NCI-H1092 treated with DMSO at 0.1 percent for 48 hours (cell line): ENCODE measurements around the gene NAIP.
"Not testable (repeated sequence)": the region's sequence is repeated elsewhere in the genome, so short reads cannot be mapped to it uniquely, and the experiment has no call there.

Source experiments
- DNase-seq: peaks from one replicate; lab custom pipeline; 2025; lab: John Stamatoyannopoulos, UW

NAIP gene

DNA sequence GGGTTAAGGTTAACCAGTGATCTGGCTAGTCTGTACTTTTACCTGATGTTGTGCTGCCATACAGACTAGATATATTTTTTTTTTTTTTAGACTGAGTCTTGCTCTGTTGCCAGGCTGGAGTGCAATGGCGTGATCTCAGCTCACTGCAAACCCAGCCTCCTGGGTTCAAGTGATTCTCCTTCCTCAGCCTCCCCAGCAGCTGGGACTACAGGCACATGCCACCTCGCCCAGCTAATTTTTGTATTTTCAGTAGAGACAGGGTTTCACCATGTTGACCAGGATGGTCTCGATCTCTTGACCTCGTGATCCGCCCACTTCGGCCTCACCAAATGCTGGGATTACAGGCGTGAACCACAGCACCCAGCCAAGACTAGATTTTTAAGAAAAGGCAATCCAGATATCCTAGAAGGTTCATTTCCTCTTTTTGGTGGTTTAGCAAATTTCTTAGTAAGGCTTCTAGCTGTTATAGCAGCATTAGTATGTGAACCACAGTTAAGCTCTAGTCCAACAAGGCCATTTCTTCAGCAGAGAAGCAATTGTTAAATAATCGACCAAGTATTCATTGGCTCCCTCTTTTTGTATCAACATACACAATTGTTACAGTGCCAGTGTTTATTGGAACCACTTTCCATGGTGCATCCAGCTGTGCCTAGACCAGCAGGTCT lies at the start of gene NAIP:
Gene NAIP, minus strand, starts transcription at position 51 of the 665 bp plus-strand sequence. CDS start 12,424 bp downstream, outside the sequence.
- DNase-seq = not testable (repeated sequence)

- DNase-seq = not testable (repeated sequence)
Measured at GRCh38 chr5:71067262-71067928, 42.3 kb upstream of the NAIP start, which contains the start of gene GTF2H2. Gene GTF2H2 (minus strand): TSS chr5:71067676. CDS start chr5:71062763, 4,913 bp downstream.

DNA sequence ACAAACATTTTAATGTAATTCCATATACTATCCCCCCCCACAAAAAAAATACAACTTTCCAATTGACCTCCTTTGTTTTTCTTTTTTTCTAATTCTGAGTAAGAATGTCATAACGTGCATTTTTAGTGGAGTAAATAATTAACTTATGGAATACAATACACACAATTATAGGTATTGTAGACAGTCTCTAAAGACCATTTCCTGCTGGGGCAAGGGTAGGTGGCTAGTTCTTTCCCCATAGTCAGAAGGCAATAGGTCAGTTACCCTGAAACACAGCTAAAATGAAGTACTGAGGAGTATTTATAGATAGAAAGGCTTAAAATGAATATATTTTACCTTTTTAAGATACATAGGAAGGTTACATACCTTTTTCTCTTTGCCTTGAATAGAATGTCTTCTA lies 36.2 kb upstream of the NAIP start:
- not testable (repeated sequence) for DNase-seq

GRCh38 chr5:71059426-71059825 lies 34.3 kb upstream of the NAIP start:
- not testable (repeated sequence) for DNase-seq

GRCh38 chr5:71044808-71045207 lies 19.7 kb upstream of the NAIP start:
- not testable (repeated sequence) for DNase-seq

- not testable (repeated sequence) for DNase-seq
Measured at GRCh38 chr5:71044128-71044527, 19.0 kb upstream of the NAIP start.

DNA sequence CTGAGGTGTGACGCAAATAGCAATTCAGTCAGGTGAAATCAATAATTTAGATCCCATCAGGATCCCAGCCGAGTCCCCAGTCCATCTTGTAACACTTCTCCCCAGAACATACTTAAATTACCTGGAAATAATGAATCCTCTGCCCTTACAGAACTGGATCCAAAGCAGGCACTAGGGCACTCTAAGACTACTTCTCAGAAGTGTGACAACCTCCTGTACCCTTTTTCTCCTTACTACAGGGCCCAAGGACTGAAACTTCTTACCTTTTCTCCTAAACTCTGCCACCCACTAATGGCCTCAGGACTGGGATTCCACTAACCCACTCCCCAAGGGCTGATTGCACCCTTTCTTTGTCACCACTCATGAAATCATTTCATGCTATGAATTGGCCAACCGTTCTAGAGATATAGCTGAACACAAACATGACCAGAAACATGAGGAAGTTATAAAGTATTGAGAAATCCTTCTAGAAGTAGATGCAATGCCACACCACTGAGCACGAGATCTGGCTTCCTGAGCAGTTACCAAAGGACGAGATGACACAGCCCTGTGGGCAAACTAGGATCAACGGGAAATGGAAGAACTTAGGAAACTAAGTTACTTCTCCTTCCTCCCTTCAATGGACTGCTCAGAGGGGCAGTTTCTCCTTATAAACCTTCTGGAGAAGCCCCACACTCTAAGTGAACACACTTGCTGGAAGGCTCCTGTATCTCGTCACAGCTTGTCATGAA lies 6.1 kb upstream of the NAIP start:
- not testable (repeated sequence) for DNase-seq

GRCh38 chr5:71020643-71021042 lies 4.5 kb downstream of the NAIP start:
- not testable (repeated sequence) for DNase-seq

DNA sequence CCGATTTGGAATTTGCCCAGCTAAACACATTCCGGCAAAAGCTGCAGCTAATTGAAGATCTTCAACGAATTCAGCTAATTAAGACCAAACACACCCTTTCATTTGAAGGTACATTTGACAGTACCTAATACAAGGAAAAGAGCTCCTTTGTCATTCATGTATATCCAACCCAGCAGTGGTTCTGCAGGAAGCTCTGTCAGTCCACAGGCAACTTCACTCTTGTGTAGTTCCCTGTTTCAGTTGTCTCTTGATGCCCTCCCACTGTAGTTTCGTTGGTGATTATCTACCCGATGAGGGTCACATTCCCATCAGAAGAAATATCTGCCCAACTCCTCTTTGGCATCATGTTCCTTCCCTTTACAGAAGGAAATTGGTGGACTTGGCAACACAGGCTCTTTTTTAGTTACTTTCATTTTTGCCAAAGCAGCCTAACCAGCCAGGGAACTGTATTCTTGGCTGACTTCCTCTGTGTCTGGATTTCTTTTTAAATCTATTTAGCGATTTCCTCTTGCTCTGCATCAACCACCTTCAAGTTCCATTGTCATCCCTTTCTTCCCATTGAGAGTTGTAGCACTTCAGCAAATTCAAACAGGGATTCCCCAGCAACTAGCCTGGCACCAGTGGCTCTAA lies 6.6 kb downstream of the NAIP start:
- not testable (repeated sequence) for DNase-seq

DNA sequence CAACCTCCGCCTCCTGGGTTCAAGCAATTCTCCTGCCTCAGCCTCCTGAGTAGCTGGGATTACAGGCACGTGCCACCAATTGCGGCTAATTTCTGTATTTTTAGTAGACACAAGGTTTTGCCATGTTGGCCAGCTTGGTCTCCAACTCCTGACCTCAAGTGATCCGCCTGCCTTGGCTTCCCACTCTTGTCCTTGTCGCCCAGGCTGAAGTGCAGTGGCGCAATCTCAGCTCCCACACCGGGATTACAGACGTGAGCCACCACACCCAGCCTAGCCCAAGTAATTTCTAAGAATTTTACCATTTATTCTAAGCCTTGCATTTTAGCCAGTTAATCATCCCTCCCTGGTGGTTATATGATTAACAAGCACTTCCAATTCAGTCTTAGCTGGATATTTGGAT lies 11.0 kb downstream of the NAIP start:
- DNase-seq = no peak

DNA sequence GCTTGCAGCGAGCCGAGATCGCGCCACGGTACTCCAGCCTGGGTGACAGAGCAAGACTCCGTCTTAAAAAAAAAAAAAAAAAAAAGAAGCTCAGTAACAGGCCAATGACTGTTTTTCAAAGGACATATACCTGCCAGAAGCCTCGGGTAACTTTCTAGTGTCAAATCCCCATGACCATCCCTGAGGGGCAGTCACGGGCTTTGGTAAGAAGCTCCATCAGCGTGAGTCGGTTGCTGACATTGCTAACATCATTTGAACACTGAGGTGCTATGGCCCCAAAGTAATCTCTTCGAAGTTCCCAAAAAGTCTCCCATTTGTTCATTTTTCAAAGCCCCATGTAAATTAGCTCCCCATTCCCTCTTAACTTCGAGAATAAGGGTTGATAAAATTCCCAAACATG lies 11.6 kb downstream of the NAIP start:
- no peak for DNase-seq

- no peak for DNase-seq
Measured at GRCh38 chr5:71011194-71011792, 13.8 kb downstream of the NAIP start.

GRCh38 chr5:71006983-71007382 lies 18.2 kb downstream of the NAIP start:
- DNase-seq = not testable (repeated sequence)

DNA sequence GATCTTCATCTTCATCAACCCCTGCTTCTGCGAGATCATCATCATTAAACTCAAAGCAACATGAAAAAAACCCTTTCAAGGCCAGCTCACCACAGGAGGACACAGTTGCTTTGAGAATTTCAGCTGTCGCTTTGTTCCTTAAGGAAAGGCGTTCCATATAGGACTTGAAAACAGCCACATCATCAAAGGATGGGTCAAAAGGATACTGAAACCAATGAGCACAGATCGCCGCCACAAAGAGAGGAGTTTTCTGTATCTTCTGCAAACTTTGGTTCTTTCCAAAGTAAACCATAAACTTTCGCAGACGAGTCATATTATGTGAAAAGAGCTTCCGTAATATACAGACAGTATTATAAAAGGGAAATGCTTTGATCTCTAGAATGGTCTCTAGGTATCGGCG lies 40.3 kb downstream of the NAIP start:
- not testable (repeated sequence) for DNase-seq

GRCh38 chr5:70967220-70967619 lies 57.9 kb downstream of the NAIP start:
- DNase-seq = not testable (repeated sequence)

DNA sequence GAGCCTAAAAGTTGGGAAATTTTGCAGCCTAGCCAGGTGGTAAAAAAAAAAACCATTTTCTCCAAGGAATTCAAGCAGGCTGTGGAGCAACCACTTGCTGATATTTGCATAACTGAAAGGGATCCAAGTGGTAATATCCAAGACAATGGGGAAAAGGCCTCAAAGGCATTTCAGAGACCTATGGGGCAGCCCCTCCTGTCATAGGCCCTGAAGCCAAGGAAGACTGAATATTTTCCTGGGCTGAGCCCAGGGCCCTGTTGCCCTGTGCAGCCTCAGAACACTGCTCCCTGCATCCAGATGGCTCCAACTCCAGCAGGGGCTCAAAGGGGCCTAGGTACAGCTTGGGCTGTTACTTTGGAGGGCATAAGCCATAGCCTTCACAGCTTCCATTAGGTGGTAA lies 60.6 kb downstream of the NAIP start:
- not testable (repeated sequence) for DNase-seq

DNA sequence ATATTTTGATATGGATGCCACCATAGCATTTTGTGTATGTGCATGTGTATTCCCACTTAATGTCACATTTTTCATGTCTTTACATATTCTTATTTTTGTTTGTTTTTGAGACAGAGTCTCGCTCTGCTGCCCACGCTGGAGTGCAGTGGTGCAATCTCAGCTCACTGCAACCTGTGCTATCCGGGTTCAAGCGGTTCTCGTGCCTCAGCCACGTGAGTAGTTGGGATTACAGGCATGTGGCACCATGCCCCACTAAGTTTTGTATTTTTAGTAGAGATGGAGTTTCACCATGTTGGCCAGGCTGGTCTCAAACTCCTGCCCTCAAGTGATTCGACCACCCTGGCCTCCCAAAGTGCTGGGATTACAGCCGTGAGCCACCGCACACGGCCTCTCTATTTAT lies 72.1 kb downstream of the NAIP start:
- DNase-seq = not testable (repeated sequence)

DNA sequence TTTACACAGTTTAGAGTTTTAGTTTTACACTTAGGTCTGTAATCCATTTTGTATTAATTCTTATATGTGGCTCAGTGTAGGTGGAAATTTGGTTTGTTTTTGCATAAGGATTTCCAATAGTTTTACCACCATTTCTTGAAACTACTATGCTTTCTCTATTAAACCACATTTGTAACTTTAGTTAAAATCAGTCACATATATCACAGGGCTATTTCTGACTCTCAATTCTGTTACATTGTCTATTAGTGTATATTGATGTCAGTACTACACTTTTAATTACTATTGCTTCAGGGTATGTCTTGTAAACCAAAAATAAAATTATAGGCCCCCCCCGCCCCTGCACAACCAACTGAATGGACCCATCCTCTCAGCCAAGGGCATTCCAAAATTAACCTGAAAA lies 92.6 kb downstream of the NAIP start:
- DNase-seq = not testable (repeated sequence)

DNA sequence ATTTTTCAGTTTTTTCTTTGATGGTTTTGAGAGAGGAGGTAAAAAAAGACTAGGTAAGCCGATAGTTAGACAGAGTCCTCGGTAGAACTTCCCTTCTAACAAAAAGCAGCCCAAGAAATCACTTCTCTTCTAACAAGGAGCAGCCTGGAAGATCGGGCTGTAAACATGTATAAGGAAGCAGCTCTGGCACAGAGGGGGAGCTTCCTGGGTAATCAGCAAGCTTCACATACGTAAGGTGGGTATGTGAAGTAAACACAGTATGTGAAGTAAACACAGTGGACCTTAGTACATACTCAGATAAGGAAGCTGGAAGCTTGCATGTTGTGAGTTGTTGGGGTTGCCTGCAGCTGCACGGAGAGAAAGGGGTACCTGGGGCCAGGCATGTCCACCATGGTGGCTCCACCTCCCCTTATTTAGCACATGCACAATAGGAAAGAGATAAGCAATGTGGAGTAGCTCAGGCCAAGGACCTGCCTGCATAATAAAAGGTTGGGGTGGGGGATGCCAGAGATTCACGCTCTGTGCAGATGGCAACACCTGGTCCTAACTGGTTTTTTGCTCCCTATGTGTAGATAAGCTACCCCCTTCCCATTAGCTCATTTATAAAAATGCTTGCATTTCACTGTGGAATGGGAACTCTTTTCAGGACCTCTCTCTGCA lies 93.3 kb downstream of the NAIP start:
- DNase-seq = not testable (repeated sequence)

DNA sequence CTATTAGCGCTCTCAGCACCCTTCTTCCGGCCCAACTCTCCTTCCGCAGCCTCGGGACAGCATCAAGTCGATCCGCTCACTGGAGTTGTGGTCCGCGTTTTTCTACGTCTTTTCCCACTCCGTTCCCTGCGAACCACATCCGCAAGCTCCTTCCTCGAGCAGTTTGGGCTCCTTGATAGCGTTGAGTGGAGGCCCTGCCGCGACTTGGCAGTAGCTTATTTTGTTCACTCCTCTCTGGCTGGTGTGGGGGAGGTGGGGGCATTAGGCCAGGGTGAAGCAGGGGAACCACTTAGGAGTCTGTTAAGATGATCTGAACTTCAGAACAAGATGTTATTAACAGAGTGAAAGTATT lies 100.0 kb downstream of the NAIP start:
- not testable (repeated sequence) for DNase-seq
